WTC11 (cell line): Measurements from ENCODE around the gene STAM2. TPM values are rescaled to one million over a fixed set of nuclear protein-coding genes. Genes with fewer than 3 reads are reported as not detected.
A peak's percentile ranks its signal among the peaks of the same experiment; 100 is the strongest.
"Not testable (repeated sequence)": the region's sequence is repeated elsewhere in the genome, so short reads cannot be mapped to it uniquely, and the experiment has no call there.

Experiments used
- ATAC-seq: fragments of 200-7000 bp; cut with Tn5 transposase; 2 replicates; pipeline ENCODE4 v1.10.0; 2021; ENCODE audit warnings: mild to moderate bottlenecking, moderate library complexity
- CTCF ChIA-PET: fragments of 300-600 bp; sonication (Branson Sonifier 250); formaldehyde crosslinking; loops from one replicate; lab custom pipeline; 2021; ENCODE audit warnings: antibody characterized with exemption; lab: Charles Lee
- POLR2A ChIA-PET: fragments of 350-600 bp; sonication (Branson Sonifier 250); formaldehyde crosslinking; loops from one replicate; lab custom pipeline; 2021; ENCODE audit warnings: antibody characterized with exemption; lab: Charles Lee
- DNase-seq: peaks from one replicate; pipeline ENCODE4 v3.0.0; 2021; ENCODE audit warnings: low spot score
- H3K27ac Mint-ChIP-seq: 2 replicates; pipeline ENCODE4 v1.8.0; 2021; ENCODE audit warnings: mixed read lengths
- H3K27me3 Mint-ChIP-seq: 2 replicates; pipeline ENCODE4 v1.8.0; 2021; ENCODE audit warnings: low read depth, mild to moderate bottlenecking, moderate library complexity, mixed read lengths
- H3K36me3 Mint-ChIP-seq: 2 replicates; pipeline ENCODE4 v1.8.0; 2021; ENCODE audit warnings: mixed read lengths
- H3K4me1 Mint-ChIP-seq: 2 replicates; pipeline ENCODE4 v1.8.0; 2022; ENCODE audit warnings: mixed read lengths
- H3K4me3 Mint-ChIP-seq: 2 replicates; pipeline ENCODE4 v1.8.0; 2021; ENCODE audit warnings: mild to moderate bottlenecking, moderate library complexity, mixed read lengths
- H3K9me3 Mint-ChIP-seq: 2 replicates; pipeline ENCODE4 v1.8.0; 2021; ENCODE audit warnings: mixed read lengths
- ATF2 ChIP-seq: sonication (generic); formaldehyde crosslinking; IDR thresholded peaks from 2 replicates; pipeline ENCODE4 v1.8.1; 2022; ENCODE audit warnings: low read depth, missing genetic modification reagents, borderline replicate concordance
- ATF3 ChIP-seq: sonication (generic); formaldehyde crosslinking; conservative IDR thresholded peaks from 2 replicates; pipeline ENCODE4 v1.8.1; 2022; ENCODE audit warnings: mild to moderate bottlenecking, missing genetic modification reagents
- FOXK1 ChIP-seq: sonication (generic); formaldehyde crosslinking; IDR thresholded peaks from 2 replicates; pipeline ENCODE4 v1.8.0; 2022; ENCODE audit warnings: mild to moderate bottlenecking, moderate library complexity, missing genetic modification reagents
- FOXP4 ChIP-seq: sonication (generic); formaldehyde crosslinking; IDR thresholded peaks from 2 replicates; pipeline ENCODE4 v1.8.0; 2022; ENCODE audit warnings: mild to moderate bottlenecking, missing genetic modification reagents
- GRHL2 ChIP-seq: fragments of 250-450 bp; sonication (Bioruptor Pico); IDR thresholded peaks from 2 replicates; pipeline ENCODE4 v1.8.0; 2022; ENCODE audit warnings: mild to moderate bottlenecking, moderate library complexity; ENCODE audit not compliant: insufficient replicate concordance, severe bottlenecking
- GTF2I ChIP-seq: fragments of 250-450 bp; sonication (Bioruptor Pico); conservative IDR thresholded peaks from 2 replicates; pipeline ENCODE4 v1.4.0; 2021; ENCODE audit warnings: mild to moderate bottlenecking
- IRF1 ChIP-seq: sonication (generic); formaldehyde crosslinking; IDR thresholded peaks from 2 replicates; pipeline ENCODE4 v1.8.0; 2023; ENCODE audit warnings: missing genetic modification reagents
- MLX ChIP-seq: sonication (generic); formaldehyde crosslinking; IDR thresholded peaks from 2 replicates; pipeline ENCODE4 v1.8.1; 2023; ENCODE audit warnings: mild to moderate bottlenecking, missing genetic modification reagents, moderate library complexity
- MYBL2 ChIP-seq: sonication (generic); formaldehyde crosslinking; IDR thresholded peaks from 2 replicates; pipeline ENCODE4 v1.8.1; 2023; ENCODE audit warnings: mild to moderate bottlenecking, moderate library complexity, missing genetic modification reagents
- OVOL2 ChIP-seq: fragments of 250-450 bp; sonication (Bioruptor Pico); IDR thresholded peaks from 2 replicates; pipeline ENCODE4 v1.9.0; 2021; ENCODE audit warnings: mild to moderate bottlenecking, borderline replicate concordance
- SMAD3 ChIP-seq: sonication (generic); formaldehyde crosslinking; IDR thresholded peaks from 2 replicates; pipeline ENCODE4 v1.8.0; 2022; ENCODE audit warnings: missing genetic modification reagents, mild to moderate bottlenecking, borderline replicate concordance
- SOX15 ChIP-seq: fragments of 250-450 bp; sonication (Bioruptor Pico); IDR thresholded peaks from 2 replicates; pipeline ENCODE4 v1.9.0; 2021; ENCODE audit warnings: mild to moderate bottlenecking
- ZBTB43 ChIP-seq: sonication (generic); formaldehyde crosslinking; IDR thresholded peaks from 2 replicates; pipeline ENCODE4 v1.8.1; 2023; ENCODE audit warnings: mild to moderate bottlenecking, missing genetic modification reagents
- ZMAT4 ChIP-seq: fragments of 250-450 bp; sonication (Bioruptor Pico); IDR thresholded peaks from 2 replicates; pipeline ENCODE4 v1.9.0; 2021; ENCODE audit warnings: mild to moderate bottlenecking
- ZNF232 ChIP-seq: sonication (generic); formaldehyde crosslinking; IDR thresholded peaks from 2 replicates; pipeline ENCODE4 v1.8.0; 2022; ENCODE audit warnings: mild to moderate bottlenecking, missing genetic modification reagents
- ZNF263 ChIP-seq: sonication (generic); formaldehyde crosslinking; IDR thresholded peaks from 2 replicates; pipeline ENCODE4 v1.8.1; 2022; ENCODE audit warnings: low read depth, mild to moderate bottlenecking, moderate library complexity, missing genetic modification reagents
- ZNF423 ChIP-seq: fragments of 250-450 bp; sonication (Bioruptor Pico); IDR thresholded peaks from 2 replicates; pipeline ENCODE4 v2.1.2; 2022; ENCODE audit warnings: mild to moderate bottlenecking, moderate library complexity
- ZSCAN18 ChIP-seq: fragments of 250-450 bp; sonication (Bioruptor Pico); IDR thresholded peaks from 2 replicates; pipeline ENCODE4 v2.1.2; 2022; ENCODE audit warnings: mild to moderate bottlenecking, moderate library complexity
- total RNA-seq: library from RNA; stranded (reverse); gene quantifications from 3 replicates; pipeline ENCODE4 v1.2.3, GENCODE V29; 2021

Gene STAM2
- total RNA-seq, 1 experiment from 2014 or later: 9.0 TPM

- TF ChIP-seq ZMAT4 (CRISPR knock-in tag) (no peak), OVOL2 (CRISPR knock-in tag) (no peak), SOX15 (CRISPR knock-in tag) (no peak)
- TF ChIP-seq, all 79 proteins: peak for 0
Measured at GRCh38 chr2:152120430-152120829, 55.1 kb downstream of the STAM2 start (continued).

GRCh38 chr2:152115952-152116351 is 59.6 kb downstream of the STAM2 start:
- TF ChIP-seq SMAD3 (CRISPR knock-in tag): no peak
- TF ChIP-seq MYBL2 (CRISPR knock-in tag): no peak
- TF ChIP-seq ZBTB43 (CRISPR knock-in tag): no peak
- no peak for TF ChIP-seq FOXP4
- no peak for TF ChIP-seq ZNF232 (CRISPR knock-in tag)
- no peak for TF ChIP-seq GRHL2
- TF ChIP-seq MLX (CRISPR knock-in tag): no peak
- no peak for TF ChIP-seq ZNF263
- H3K4me1 Mint-ChIP-seq: peaks cover 10% of the 10 kb centered on the region
- no peak overlapping the region for H3K4me3 Mint-ChIP-seq
- CTCF ChIA-PET: interaction anchor here (1.8 kb wide), 1 partner anchor 90 kb away, joined by 4 read pairs; no protein-coding TSS in a partner anchor
- peak; percentile 72; the same call in 1 of the 2 replicates for ATAC-seq
- H3K27me3 Mint-ChIP-seq: no peaks in the 10 kb centered on the region
- no peaks in the 10 kb centered on the region for H3K36me3 Mint-ChIP-seq
- no peak for DNase-seq
- POLR2A ChIA-PET: no interaction called here
- H3K27ac Mint-ChIP-seq: no peak overlapping the region
- peaks cover 6% of the 10 kb centered on the region; the same call in 1 of the 2 replicates for H3K9me3 Mint-ChIP-seq

- ChIA-PET POLR2A (no interaction called here), CTCF (no interaction called here)
- no peak overlapping the region for H3K4me3 Mint-ChIP-seq
- ATAC-seq: no peak
- H3K9me3 Mint-ChIP-seq: peaks cover 6% of the 10 kb centered on the region; the same call in 1 of the 2 replicates
- peaks cover 9% of the 10 kb centered on the region for H3K4me1 Mint-ChIP-seq
- no peak overlapping the region for H3K27ac Mint-ChIP-seq
- DNase-seq: no peak
- TF ChIP-seq ATF3 (CRISPR knock-in tag) (no peak), FOXK1 (CRISPR knock-in tag) (no peak), ATF2 (CRISPR knock-in tag) (no peak), ZNF423 (CRISPR knock-in tag) (no peak), IRF1 (CRISPR knock-in tag) (no peak), GTF2I (no peak), ZSCAN18 (CRISPR knock-in tag) (no peak)
- TF ChIP-seq, all 79 proteins: peak for 0
- no peaks in the 10 kb centered on the region for H3K27me3 Mint-ChIP-seq
- H3K36me3 Mint-ChIP-seq: no peaks in the 10 kb centered on the region
Measured at GRCh38 chr2:152114366-152114765, 61.2 kb downstream of the STAM2 start.

GRCh38 chr2:152107140-152107539 is 68.4 kb downstream of the STAM2 start:
- POLR2A ChIA-PET, H3K36me3 Mint-ChIP-seq, H3K9me3 Mint-ChIP-seq, H3K27ac Mint-ChIP-seq, H3K4me3 Mint-ChIP-seq, ATAC-seq, H3K27me3 Mint-ChIP-seq, CTCF ChIA-PET, DNase-seq, H3K4me1 Mint-ChIP-seq: not testable (repeated sequence)
